ENCODE results near the gene HS3ST3A1. TPM values are rescaled to one million over a fixed set of nuclear protein-coding genes. Genes with fewer than 3 reads are reported as not detected.

Gene HS3ST3A1
- total and polyA plus RNA-seq, 2 of the 8 experiments (the other 6 are each of a cell fraction or from before 2014, with no cell fraction given): 5.4 to 5.7 TPM

- TF ChIP-seq NANOG (IDR thresholded peaks at IDR 0.05; ENCODE audit: insufficient read depth, low read depth, low read length, poor library complexity, severe bottlenecking) (no peak), CEBPB (IDR thresholded peaks at IDR 0.05; ENCODE audit: low read depth, low read length) (no peak), EGR1 (IDR thresholded peaks at IDR 0.05; ENCODE audit: borderline replicate concordance, low read depth, low read length) (no peak)
Measured at GRCh38 chr17:13616031-13616430, 14.3 kb upstream of the HS3ST3A1 start (continued).
